ENCODE data around the gene RPP25L. TPM values are rescaled to one million over a fixed set of nuclear protein-coding genes. Genes with fewer than 3 reads are reported as not detected.

RPP25L gene
- total RNA-seq, 6 donors from 2014 or later: 16.5 to 27.0 (median 21.7) TPM

DNA sequence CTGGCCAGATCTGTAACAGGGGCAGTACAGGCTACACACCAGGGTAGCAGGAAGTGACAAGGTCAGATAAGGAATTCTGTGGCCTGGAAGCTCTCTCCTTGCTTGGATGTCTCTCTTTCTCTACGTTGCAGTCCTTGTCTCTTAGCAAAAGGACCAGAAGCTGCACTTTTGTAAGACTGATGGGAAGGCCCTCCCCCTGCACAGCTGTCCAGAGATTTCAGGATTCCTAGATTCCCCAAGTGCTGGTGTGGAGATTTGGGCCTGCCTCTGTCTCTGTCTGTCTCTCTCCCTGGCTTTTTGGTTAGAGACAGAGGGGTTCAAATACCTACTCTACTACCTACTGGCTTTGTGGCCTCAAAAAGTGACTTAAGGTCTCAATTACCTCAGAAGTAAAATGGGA is 12.4 kb downstream of the RPP25L start:
- Histone ChIP-seq H3K27me3 (no peaks in the 10 kb centered on the region), H3K36me3 (no peaks in the 10 kb centered on the region), H3K9me3 (no peaks in the 10 kb centered on the region), H3K4me1 (no peaks in the 10 kb centered on the region), H3K4me3 (no peak overlapping the region), H3K27ac (no peak overlapping the region)
- WGBS, 2 donors: 35 to 54% methylated on average over 1 of the region's 1 CpG
- ATAC-seq (ENCODE audit: low FRiP score in 2 of 2) (no peak), DNase-seq (no peak)
- TF ChIP-seq, protein P1, sequence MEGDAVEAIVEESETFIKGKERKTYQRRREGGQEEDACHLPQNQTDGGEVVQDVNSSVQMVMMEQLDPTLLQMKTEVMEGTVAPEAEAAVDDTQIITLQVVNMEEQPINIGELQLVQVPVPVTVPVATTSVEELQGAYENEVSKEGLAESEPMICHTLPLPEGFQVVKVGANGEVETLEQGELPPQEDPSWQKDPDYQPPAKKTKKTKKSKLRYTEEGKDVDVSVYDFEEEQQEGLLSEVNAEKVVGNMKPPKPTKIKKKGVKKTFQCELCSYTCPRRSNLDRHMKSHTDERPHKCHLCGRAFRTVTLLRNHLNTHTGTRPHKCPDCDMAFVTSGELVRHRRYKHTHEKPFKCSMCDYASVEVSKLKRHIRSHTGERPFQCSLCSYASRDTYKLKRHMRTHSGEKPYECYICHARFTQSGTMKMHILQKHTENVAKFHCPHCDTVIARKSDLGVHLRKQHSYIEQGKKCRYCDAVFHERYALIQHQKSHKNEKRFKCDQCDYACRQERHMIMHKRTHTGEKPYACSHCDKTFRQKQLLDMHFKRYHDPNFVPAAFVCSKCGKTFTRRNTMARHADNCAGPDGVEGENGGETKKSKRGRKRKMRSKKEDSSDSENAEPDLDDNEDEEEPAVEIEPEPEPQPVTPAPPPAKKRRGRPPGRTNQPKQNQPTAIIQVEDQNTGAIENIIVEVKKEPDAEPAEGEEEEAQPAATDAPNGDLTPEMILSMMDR (IDR thresholded peaks at IDR 0.05): no peak
- TF ChIP-seq EP300 (IDR thresholded peaks at IDR 0.05) (no peak), POLR2A (IDR thresholded peaks at IDR 0.05) (no peak), POLR2AphosphoS5 (IDR thresholded peaks at IDR 0.05) (no peak)

DNA sequence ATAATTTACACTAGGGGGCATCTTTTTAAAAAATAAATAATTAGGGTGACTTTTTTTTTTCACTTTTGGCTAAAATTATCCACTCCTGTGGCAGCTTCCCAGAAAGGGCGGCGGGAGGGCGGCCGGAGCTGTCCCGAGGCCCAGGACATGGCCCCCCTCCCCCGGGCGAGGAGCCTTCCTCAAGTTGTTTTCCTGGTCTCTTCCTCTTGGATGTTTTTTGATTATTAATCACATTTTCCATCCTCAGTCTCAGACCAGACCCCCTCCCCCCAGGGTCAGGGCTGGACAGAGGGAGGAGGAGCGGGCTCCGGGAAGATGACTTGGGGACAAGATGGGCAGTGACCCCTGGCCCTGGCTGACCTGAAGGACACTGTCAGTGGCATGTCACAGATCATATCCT is 17.7 kb downstream of the RPP25L start:
- peak in 1 of 2 donors; percentile 74 for DNase-seq
- H3K27ac ChIP-seq: no peak overlapping the region

DNA sequence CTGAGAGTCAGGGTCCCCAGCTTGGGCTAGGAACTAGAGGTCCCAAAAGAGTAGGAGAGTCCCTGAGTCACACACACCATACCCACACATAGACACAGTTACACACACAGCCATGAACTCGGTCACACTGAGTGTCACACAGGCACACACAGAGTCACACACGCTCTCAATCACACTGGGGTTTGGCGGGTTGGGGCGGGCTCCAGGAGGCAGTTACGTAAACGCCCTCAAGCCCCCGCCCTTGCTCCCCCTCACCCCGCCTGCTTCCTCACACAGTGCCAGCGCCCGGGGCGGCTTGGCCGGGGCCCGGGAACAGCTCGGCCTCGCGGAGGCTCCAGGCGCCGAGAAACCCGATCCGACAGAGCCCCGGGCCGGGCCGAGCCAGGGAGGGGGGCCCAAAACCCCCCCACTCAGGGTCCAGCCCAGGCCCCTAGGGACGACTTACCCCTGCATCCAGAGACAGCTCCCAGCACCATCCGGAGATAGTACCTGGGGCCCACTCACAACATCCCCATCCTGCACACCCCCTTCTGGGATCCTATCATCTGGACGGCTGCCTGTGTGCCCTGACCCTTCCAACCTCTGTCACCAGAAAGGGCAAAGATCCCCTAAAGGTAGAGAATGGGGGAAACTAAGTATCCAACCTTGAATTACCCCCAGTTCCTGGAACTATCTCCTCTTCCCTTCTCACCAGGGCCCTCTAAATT is 18.8 kb downstream of the RPP25L start:
- H3K4me3 ChIP-seq: no peak overlapping the region
- peaks cover 0 to 46% (median 24%) of the 10 kb centered on the region in 4 donors for H3K27me3 ChIP-seq
- H3K9me3 ChIP-seq: no peaks in the 10 kb centered on the region
- 9 to 19% methylated on average over 4 to 20 of the region's 26 CpGs for WGBS, 2 donors
- peak; percentile 44 to 91 for DNase-seq
- no peak for TF ChIP-seq POLR2A (IDR thresholded peaks at IDR 0.05)
- TF ChIP-seq, protein P1 (IDR thresholded peaks at IDR 0.05): no peak
- TF ChIP-seq POLR2AphosphoS5 (IDR thresholded peaks at IDR 0.05): no peak
- peak; percentile 65 to 73 for ATAC-seq (ENCODE audit: low FRiP score in 2 of 2)
- no peak overlapping the region for H3K27ac ChIP-seq
- no peaks in the 10 kb centered on the region for H3K36me3 ChIP-seq
- peaks cover 41 to 48% (median 42%) of the 10 kb centered on the region in 4 donors for H3K4me1 ChIP-seq

More for the DNA sequence above, 17.7 kb downstream of the RPP25L start:
- Histone ChIP-seq H3K4me3 (no peak overlapping the region), H3K36me3 (no peaks in the 10 kb centered on the region), H3K27me3 (peaks cover 0 to 35% (median 18%) of the 10 kb centered on the region in 4 donors), H3K4me1 (peaks cover 36 to 40% (median 37%) of the 10 kb centered on the region in 4 donors), H3K9me3 (no peaks in the 10 kb centered on the region)
- 57 to 68% methylated on average over 9 of the region's 9 CpGs for WGBS, 2 donors
- no peak for ATAC-seq (ENCODE audit: low FRiP score in 2 of 2)
- TF ChIP-seq POLR2AphosphoS5 (IDR thresholded peaks at IDR 0.05): no peak
- TF ChIP-seq, protein P1 (IDR thresholded peaks at IDR 0.05): no peak
- TF ChIP-seq POLR2A (IDR thresholded peaks at IDR 0.05): no peak
- no peak for TF ChIP-seq EP300 (IDR thresholded peaks at IDR 0.05)

DNA sequence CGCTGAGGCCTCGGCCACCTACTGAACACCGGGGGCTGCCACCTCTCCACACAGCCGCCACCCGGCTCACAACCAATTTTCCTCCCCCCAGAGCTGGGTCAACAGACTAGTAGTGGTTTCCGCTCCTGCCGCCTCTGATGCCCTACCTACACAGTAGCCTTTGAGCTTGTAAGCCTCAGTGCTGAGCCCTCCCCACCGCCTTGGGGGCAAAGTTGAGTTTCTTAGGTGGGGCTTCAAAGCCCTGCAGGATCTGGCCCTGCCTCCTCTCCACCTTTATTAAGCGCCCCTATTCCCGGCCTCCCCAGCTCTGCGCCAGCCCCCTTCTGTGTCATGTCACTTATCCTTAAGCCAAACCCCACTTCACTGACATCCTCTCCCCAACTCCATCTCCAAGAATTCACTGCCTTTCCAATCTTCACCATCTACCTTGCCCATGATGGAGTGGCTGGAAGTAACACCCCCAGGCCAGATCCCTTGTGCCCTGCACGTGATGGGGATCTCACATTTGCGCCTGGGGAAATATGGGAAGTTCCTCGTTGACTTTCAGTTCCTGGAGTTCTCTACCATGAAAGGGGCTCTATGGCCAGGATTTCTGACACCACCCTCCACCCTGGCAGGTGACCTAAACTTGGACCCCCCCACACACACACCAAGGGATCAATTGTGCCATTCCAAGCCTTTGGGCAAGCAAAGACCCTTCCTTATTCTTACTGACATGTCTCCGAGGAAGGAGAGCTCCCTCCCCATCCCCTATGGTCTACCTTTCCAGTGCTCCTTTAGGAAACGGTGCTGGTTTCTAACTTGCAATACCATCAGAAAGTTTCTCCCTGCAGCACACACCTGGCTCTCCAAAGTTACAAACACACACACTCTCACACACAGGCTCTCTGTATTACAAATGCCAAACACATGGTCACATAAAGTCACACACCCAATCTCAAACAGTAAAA is 19.7 kb downstream of the RPP25L start:
- no peak for TF ChIP-seq POLR2A (IDR thresholded peaks at IDR 0.05)
- TF ChIP-seq, protein P1 (IDR thresholded peaks at IDR 0.05): no peak
- TF ChIP-seq POLR2AphosphoS5 (IDR thresholded peaks at IDR 0.05): no peak
- TF ChIP-seq EP300 (IDR thresholded peaks at IDR 0.05): no peak
- WGBS, 2 donors: 22 to 23% methylated on average over 15 to 16 of the region's 16 CpGs
- Histone ChIP-seq H3K27ac (no peak overlapping the region), H3K27me3 (peaks cover 0 to 49% (median 24%) of the 10 kb centered on the region in 4 donors), H3K4me3 (peak overlapping the region in 1 of 4 donors; percentile 53), H3K36me3 (no peaks in the 10 kb centered on the region), H3K4me1 (peaks cover 41 to 48% (median 42%) of the 10 kb centered on the region in 4 donors), H3K9me3 (no peaks in the 10 kb centered on the region)
- ATAC-seq (ENCODE audit: low FRiP score in 2 of 2) (no peak), DNase-seq (no peak)

All from upper lobe of left lung (tissue), 6 donors.